ENCODE data around the gene ATF5.

Gene ATF5

GRCh38 chr19:49894879-49895565 is 34.0 kb upstream of the ATF5 start:
- DNase-seq (peak; percentile 58), ATAC-seq (peak; percentile 41)

GRCh38 chr19:49895566-49896297 is 33.3 kb upstream of the ATF5 start:
- DNase-seq (no peak), ATAC-seq (no peak)

GRCh38 chr19:49896863-49897621 is 32.0 kb upstream of the ATF5 start, which contains the start of gene IL4I1:
Gene IL4I1 (minus strand): TSS chr19:49896887. CDS start chr19:49896160, 727 bp downstream.
- DNase-seq: peak; percentile 76
- peak; percentile 70 for ATAC-seq

GRCh38 chr19:49904136-49904535 is 24.9 kb upstream of the ATF5 start:
- DNase-seq: no peak
- no peak for ATAC-seq

DNA sequence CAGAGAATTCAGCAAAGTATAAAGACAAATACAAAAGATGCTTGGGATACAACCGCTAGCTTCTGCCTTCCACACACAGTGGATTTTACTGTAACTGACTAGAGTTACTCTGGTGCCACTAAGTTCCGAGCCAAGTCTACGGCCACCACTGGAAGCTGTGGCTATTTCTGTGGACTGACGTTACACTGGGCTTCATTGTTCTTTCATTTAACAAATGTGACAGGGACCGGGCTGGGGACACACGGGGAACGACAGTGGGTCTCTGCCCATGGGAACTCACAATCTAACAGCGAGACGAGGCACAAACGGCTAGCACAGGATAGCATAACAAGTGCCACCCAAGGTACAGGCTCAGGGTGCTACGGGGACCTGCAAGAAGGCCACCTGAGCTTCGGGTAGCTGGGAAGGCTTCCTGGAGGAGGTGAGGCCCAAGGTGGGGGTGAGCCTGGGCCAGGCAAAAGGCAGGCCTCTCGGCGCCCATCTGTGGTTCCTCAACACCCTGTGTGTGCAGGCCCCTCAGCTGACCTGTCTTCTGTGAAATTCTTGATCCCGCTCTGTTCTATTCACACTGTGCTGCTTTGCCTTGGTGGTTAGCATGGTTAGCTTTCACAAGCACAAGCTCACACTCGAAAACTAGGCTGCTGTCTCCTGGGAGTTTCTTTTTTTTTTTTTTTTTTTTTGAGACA is 22.0 kb upstream of the ATF5 start:
- DNase-seq (no peak), ATAC-seq (no peak)

GRCh38 chr19:49907745-49908446 is 21.1 kb upstream of the ATF5 start:
- DNase-seq (no peak), ATAC-seq (peak; percentile 11)

DNA sequence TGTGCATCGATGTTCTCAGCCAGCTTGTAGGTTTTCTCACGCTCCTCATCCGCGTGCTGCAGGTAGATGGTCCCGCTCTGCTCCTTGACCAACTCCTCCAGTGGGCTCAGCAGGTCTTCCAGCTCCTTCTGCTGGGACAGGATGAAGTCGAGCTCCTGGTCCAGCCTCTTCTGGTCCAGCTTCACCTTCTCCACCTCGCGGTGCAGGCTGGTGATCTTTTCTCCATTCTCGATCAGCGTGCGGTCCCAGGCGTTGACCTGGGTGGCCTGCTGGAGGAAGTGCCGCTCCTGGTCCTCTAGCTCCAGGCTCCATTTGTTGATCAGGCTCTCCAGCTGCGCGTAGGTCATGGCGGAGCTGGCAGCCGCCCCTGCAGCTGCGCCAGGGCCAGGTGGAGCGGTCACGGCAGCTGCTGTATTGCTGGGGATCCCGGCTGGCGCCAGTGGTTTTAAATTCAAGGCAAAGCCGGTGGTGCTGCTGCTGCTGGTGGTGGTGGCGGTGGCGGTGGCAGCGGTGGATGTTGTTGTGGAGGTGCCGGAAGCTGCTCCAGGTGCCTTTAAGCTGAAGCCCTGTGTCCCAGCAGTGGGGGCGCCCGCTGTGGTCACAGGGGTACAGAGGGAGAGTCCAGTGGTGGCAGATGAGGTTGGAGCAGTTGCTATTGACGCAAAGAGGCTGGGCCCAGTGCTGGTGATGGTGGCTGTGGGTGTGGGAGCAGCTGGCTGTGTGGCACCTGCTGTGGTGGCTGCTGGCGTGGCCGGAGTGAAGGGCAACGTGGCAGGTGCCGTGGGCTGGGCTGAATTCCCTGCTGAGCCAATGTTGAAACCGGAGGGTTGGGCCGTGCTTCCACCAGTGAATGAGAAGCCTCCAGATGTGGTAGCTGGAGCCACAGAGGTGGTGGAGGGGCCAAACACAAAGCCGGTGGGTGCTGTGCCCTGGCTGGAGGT is 20.3 kb upstream of the ATF5 start:
- ATAC-seq (no peak), DNase-seq (no peak)

GRCh38 chr19:49910179-49910578 is 18.8 kb upstream of the ATF5 start:
- DNase-seq (no peak), ATAC-seq (no peak)

- peak; percentile 75 for ATAC-seq
- DNase-seq: peak; percentile 39
Measured at GRCh38 chr19:49911381-49912145, 17.4 kb upstream of the ATF5 start.

- ATAC-seq: no peak
- no peak for DNase-seq
Measured at GRCh38 chr19:49912965-49913685, 15.9 kb upstream of the ATF5 start.

GRCh38 chr19:49913720-49914119 is 15.3 kb upstream of the ATF5 start:
- DNase-seq: no peak
- ATAC-seq: no peak

DNA sequence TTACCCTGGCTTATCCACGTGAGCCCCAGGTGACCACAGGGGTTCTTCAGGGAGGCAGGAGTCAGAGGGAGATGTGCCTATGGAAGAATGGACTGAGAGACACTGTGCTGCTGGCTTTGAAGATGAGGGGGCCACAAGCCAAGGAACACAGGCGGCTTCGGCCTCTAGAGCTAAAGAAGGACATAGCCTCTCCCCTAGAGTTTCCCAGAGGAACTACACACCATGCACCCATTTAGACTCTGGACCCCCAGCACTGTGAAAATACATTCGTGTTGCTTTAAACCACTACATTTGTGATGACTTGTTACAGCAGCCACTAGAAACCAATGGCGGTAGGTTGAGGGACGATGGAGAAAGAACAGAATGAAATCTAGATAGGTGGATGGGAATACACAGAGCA is 13.7 kb upstream of the ATF5 start:
- DNase-seq (no peak), ATAC-seq (no peak)

DNA sequence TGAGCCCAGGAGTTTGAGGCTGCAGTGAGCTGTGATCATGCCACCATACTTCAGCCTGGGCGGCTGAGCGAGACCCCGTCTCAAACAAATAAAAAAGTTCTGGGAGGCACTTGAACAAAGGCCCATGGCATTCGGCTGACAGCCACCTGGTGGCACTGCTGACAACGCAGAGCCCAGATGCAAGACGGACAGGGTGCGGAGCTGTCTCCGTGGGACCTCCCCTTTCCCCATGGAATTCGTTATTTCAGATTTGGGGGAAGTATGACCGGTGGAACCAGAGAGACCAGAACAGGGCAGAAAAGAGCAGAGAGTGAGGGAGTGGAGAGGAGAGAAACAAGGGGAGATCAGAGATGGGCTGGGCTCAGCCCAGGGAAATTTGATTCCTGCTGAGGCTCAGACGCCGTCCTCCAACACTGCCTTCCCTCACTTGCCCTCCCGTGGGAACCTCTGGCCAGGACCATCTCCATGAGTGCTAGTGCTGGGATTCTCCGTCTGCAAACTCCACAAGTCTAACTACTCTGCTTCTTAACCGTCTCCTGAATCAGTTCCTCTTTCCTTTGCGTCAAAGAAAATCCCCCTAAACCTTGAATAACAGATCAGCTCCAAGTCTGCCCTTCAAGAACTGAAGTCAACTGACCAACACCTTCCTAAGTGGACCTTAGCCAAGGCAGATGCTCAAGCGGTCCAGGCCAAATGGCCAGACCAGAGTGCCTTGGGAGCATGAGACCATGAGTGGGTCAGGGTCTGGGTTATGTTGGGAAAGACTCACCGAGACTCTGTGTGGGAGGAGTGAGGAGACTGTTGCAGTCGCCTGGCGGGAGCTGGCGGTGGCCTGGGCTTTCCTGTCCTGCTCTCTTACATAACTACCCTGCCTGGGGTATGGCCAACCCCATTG is 11.9 kb upstream of the ATF5 start:
- no peak for DNase-seq

GRCh38 chr19:49918089-49918488 is 10.9 kb upstream of the ATF5 start:
- DNase-seq: no peak
- no peak for ATAC-seq

More for the DNA sequence above, 11.9 kb upstream of the ATF5 start:
- ATAC-seq: no peak

DNA sequence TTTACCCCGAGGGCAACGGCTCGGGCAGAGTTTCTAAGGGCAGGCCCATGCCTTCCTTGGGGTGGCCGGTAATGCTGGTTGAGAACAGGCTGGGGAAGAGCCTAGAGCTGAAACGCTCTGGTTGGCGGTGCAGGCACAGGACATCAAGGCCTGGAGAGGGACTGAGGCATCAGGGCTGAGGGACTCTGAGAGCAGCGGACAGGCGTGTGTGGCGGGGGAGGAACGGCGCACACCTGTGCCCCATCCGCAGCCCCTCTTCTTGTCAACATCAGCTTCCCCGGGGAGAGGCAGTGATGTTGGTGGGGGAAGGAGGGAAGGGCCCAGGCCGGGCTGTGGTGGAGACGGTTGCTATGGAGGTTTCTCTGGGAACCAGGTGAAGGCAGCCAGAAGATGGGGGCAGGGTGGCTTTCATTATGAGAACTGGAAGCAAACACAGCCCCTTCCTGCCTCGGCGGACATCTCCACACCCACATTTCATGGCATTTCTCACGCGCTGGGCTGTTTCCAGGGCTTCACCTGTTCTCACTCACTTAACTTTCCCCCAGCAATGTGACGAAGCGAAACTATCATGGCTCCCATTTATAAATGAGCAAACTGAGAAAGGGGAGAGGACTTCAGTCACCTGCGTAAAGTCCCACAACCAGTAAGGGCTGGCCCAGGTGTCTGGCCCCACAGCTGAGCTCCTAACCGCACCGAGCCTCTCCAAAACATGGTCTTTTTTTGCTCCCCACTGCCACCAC is 8.2 kb upstream of the ATF5 start:
- DNase-seq (no peak), ATAC-seq (peak; percentile 16)

- DNase-seq: no peak
- peak; percentile 44 for ATAC-seq
Measured at GRCh38 chr19:49921871-49922795, 6.9 kb upstream of the ATF5 start.

All from stimulated activated naive CD8-positive, alpha-beta T cell treated with anti-CD3 and anti-CD28 coated beads, Interleukin-15, Interleukin-2, amounts not matched to agents 100 U/mL and 50 U/mL, for 24 hours (primary cell).